ENCODE measurements around the gene TEAD2.

DNA sequence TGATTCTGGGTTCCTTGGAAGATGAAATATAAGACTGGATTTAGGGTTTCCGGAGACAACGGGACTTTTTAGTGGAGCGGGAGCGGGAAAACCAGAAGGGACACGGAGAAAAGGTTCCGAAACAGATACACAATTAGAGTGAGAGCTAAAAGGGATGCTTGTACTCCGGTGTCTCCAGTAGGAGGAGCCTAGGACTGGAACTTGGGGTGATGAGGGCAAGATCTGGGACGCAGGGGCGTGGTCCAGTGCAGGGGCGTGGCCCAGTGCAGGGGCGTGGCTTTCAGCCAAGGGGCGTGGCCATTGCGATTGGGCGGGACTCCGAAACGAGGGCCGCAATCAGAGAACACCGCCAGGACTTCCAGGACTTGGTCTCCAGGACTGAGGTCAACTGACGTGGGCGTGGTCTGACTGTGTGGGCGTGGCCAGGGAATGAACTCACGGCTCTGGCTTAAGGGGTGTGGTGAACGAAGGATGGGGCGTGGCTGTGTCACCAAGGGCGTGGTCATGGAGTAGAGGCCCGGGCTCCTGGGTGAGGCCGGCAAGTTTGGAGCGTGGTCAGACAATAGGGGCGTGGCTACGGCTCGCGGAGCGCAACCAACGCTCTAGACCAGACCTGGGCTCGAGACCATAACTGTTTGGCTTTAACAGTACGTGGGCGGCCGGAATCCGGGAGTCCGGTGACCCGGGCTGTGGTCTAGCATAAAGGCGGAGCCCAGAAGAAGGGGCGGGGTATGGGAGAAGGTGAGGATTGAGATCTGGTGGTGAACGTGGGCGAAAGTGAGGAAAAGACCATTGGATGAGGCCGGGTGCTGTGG is 1.3 kb upstream of the TEAD2 start, which contains the start of gene DKKL1:
- no peak for TF ChIP-seq POLR2AphosphoS5 (IDR thresholded peaks at IDR 0.05; ENCODE audit: low read depth, low read length)
- TF ChIP-seq PAX5 (IDR thresholded peaks at IDR 0.05; ENCODE audit: insufficient read depth, low read length, severe bottlenecking): no peak
- no peak for TF ChIP-seq POLR2A (IDR thresholded peaks at IDR 0.05; ENCODE audit: low read depth, low read length)
- TF ChIP-seq SPI1 (IDR thresholded peaks at IDR 0.05; ENCODE audit: low read depth, low read length): no peak
- no peak for TF ChIP-seq TAF1 (IDR thresholded peaks at IDR 0.05; ENCODE audit: low read depth, low read length)

Measured in GM12891 (cell line).